H1 (cell line): ENCODE results near the gene DGKD. TPM values are rescaled to one million over a fixed set of nuclear protein-coding genes. Genes with fewer than 3 reads are reported as not detected.

Source experiments
- EGR1 ChIP-seq: IDR thresholded peaks from 2 replicates; pipeline ENCODE4 v1.6.1; 2011; ENCODE audit warnings: low read depth, low read length, borderline replicate concordance
- GABPA ChIP-seq: IDR thresholded peaks from 2 replicates; pipeline ENCODE4 v1.6.1; 2011; ENCODE audit warnings: mild to moderate bottlenecking, low read length, moderate library complexity, borderline replicate concordance; ENCODE audit not compliant: insufficient read depth
- SP1 ChIP-seq: IDR thresholded peaks from 2 replicates; pipeline ENCODE4 v1.6.1; 2011; ENCODE audit warnings: low read depth, low read length
- TAF7 ChIP-seq: optimal IDR thresholded peaks from 2 replicates; pipeline ENCODE3; 2011; ENCODE audit warnings: low read depth, mild to moderate bottlenecking, inconsistent platforms, low read length, moderate library complexity, borderline replicate concordance
- TBP ChIP-seq: IDR thresholded peaks from 2 replicates; pipeline ENCODE4 v1.6.1; 2011; ENCODE audit warnings: low read depth, low read length, improper control_type of control experiment
- ZNF274 ChIP-seq: IDR thresholded peaks from 2 replicates; pipeline ENCODE4 v1.7.0; 2012; ENCODE audit warnings: low read length, borderline replicate concordance; ENCODE audit errors: extremely low read depth
- polyA plus RNA-seq, 7 experiments: library from polyadenylated mRNA; depleted of rRNA in 3 of 7; stranded (reverse) in 5 of 7; unstranded in 2 of 7; fragments of >200 nt in 5 of 7; fragments of 200-250 nt in 2 of 7; gene quantifications; 1 replicate in 5 of 7; 2 replicates in 1 of 7; 4 replicates in 1 of 7; pipeline versions ENCODE4 v1.2.1 to v1.2.3, GENCODE V29; 2011 to 2013; ENCODE audit warnings: missing spikeins in 2 of 7, mixed read lengths in 2 of 7
- total RNA-seq: library from RNA; stranded (reverse); fragmentation: NEBNext Ultra II Directional; extraction: Animal tissue kit (Norgen Biotek cat#: 25700); gene quantifications from 2 replicates; pipeline ENCODE4 v1.2.1, GENCODE V29; 2021
- TF ChIP-seq, protein P1 (sequence below): fragments of 300-600 bp; sonication (generic); IDR thresholded peaks from 2 replicates; pipeline ENCODE4 v1.7.1; 2012; ENCODE audit warnings: low read length, moderate library complexity, mild to moderate bottlenecking, inconsistent platforms; ENCODE audit not compliant: insufficient replicate concordance
- TF ChIP-seq, protein P2 (sequence below): IDR thresholded peaks from 2 replicates; pipeline ENCODE4 v1.6.1; 2011; ENCODE audit warnings: low read length, improper control_type of control experiment

Gene DGKD
- total and polyA plus RNA-seq, 2 of the 8 experiments (the other 6 are each of a cell fraction or from before 2014, with no cell fraction given), result 7.7 to 30.9 TPM

DNA sequence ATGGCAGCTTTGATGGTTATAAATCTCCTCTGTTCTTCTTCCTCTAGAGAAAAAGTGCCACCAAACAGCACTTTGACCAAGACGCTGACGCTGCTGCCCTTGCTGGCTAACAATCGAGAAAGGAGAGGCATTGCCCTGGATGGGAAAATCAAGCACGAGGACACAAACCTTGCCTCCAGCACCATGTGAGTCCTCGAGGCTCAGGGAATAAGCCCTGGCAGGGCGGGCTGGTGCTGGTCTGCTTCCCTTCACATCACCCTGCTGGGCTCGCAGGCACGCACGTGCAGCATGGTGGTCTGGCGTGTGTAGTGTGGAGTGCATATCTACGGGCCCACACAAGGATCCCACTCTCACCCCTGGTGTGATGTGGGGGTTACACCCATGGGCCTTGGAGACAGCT lies 19.4 kb upstream of the DGKD start (continued):
- TF ChIP-seq, protein P1, sequence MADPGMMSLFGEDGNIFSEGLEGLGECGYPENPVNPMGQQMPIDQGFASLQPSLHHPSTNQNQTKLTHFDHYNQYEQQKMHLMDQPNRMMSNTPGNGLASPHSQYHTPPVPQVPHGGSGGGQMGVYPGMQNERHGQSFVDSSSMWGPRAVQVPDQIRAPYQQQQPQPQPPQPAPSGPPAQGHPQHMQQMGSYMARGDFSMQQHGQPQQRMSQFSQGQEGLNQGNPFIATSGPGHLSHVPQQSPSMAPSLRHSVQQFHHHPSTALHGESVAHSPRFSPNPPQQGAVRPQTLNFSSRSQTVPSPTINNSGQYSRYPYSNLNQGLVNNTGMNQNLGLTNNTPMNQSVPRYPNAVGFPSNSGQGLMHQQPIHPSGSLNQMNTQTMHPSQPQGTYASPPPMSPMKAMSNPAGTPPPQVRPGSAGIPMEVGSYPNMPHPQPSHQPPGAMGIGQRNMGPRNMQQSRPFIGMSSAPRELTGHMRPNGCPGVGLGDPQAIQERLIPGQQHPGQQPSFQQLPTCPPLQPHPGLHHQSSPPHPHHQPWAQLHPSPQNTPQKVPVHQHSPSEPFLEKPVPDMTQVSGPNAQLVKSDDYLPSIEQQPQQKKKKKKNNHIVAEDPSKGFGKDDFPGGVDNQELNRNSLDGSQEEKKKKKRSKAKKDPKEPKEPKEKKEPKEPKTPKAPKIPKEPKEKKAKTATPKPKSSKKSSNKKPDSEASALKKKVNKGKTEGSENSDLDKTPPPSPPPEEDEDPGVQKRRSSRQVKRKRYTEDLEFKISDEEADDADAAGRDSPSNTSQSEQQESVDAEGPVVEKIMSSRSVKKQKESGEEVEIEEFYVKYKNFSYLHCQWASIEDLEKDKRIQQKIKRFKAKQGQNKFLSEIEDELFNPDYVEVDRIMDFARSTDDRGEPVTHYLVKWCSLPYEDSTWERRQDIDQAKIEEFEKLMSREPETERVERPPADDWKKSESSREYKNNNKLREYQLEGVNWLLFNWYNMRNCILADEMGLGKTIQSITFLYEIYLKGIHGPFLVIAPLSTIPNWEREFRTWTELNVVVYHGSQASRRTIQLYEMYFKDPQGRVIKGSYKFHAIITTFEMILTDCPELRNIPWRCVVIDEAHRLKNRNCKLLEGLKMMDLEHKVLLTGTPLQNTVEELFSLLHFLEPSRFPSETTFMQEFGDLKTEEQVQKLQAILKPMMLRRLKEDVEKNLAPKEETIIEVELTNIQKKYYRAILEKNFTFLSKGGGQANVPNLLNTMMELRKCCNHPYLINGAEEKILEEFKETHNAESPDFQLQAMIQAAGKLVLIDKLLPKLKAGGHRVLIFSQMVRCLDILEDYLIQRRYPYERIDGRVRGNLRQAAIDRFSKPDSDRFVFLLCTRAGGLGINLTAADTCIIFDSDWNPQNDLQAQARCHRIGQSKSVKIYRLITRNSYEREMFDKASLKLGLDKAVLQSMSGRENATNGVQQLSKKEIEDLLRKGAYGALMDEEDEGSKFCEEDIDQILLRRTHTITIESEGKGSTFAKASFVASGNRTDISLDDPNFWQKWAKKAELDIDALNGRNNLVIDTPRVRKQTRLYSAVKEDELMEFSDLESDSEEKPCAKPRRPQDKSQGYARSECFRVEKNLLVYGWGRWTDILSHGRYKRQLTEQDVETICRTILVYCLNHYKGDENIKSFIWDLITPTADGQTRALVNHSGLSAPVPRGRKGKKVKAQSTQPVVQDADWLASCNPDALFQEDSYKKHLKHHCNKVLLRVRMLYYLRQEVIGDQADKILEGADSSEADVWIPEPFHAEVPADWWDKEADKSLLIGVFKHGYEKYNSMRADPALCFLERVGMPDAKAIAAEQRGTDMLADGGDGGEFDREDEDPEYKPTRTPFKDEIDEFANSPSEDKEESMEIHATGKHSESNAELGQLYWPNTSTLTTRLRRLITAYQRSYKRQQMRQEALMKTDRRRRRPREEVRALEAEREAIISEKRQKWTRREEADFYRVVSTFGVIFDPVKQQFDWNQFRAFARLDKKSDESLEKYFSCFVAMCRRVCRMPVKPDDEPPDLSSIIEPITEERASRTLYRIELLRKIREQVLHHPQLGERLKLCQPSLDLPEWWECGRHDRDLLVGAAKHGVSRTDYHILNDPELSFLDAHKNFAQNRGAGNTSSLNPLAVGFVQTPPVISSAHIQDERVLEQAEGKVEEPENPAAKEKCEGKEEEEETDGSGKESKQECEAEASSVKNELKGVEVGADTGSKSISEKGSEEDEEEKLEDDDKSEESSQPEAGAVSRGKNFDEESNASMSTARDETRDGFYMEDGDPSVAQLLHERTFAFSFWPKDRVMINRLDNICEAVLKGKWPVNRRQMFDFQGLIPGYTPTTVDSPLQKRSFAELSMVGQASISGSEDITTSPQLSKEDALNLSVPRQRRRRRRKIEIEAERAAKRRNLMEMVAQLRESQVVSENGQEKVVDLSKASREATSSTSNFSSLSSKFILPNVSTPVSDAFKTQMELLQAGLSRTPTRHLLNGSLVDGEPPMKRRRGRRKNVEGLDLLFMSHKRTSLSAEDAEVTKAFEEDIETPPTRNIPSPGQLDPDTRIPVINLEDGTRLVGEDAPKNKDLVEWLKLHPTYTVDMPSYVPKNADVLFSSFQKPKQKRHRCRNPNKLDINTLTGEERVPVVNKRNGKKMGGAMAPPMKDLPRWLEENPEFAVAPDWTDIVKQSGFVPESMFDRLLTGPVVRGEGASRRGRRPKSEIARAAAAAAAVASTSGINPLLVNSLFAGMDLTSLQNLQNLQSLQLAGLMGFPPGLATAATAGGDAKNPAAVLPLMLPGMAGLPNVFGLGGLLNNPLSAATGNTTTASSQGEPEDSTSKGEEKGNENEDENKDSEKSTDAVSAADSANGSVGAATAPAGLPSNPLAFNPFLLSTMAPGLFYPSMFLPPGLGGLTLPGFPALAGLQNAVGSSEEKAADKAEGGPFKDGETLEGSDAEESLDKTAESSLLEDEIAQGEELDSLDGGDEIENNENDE, result no peak
- TF ChIP-seq TBP (no peak), TAF7 (no peak), SP1 (no peak), EGR1 (no peak), GABPA (no peak), ZNF274 (no peak)
- TF ChIP-seq, protein P2, sequence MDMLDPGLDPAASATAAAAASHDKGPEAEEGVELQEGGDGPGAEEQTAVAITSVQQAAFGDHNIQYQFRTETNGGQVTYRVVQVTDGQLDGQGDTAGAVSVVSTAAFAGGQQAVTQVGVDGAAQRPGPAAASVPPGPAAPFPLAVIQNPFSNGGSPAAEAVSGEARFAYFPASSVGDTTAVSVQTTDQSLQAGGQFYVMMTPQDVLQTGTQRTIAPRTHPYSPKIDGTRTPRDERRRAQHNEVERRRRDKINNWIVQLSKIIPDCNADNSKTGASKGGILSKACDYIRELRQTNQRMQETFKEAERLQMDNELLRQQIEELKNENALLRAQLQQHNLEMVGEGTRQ, result no peak
